ENCODE results near the gene PRKCA. TPM values are rescaled to one million over a fixed set of nuclear protein-coding genes. Genes with fewer than 3 reads are reported as not detected.

The PRKCA gene
- total and polyA plus RNA-seq, 2 donors from 2014 or later, result 8.0 to 50.8 TPM

DNA sequence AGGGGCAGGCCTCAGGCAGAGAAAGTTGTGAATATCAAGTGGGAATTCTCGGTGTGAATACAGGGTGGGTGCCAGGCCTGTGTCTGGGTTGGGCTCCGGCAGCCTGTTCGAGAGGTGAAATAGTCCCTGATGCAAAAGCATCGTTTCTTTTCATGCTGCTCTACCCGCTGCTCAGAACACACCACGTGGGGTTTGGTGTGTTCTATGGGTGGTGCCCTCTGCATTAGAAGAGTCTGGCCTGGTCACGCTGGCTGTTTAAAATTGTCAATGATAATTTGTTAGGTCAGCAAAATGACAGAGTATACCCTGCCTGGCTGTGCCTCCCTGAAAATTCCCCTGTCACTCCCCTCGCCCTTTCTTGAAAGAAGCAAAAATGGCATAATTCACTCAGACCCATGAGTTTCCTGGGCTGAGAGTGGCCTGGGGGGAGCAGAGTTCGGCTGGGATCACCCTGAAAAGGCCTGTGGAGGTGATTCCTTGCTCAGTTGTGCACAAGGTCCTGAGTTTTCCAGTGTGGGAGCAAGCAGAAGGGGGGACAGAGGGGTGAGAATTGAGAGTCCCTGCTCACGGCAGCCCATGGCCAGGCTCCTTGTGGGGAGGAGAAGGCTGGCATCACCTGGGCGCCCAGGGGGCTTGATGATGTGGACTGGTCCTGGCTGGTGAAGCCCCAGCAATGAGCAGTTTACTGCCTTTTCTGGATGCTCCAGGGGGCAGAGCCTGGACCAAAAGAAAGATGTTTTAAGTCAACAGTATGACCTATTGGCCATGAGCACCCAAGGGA, 535.7 kb downstream of the PRKCA start:
- TF ChIP-seq, protein P1, sequence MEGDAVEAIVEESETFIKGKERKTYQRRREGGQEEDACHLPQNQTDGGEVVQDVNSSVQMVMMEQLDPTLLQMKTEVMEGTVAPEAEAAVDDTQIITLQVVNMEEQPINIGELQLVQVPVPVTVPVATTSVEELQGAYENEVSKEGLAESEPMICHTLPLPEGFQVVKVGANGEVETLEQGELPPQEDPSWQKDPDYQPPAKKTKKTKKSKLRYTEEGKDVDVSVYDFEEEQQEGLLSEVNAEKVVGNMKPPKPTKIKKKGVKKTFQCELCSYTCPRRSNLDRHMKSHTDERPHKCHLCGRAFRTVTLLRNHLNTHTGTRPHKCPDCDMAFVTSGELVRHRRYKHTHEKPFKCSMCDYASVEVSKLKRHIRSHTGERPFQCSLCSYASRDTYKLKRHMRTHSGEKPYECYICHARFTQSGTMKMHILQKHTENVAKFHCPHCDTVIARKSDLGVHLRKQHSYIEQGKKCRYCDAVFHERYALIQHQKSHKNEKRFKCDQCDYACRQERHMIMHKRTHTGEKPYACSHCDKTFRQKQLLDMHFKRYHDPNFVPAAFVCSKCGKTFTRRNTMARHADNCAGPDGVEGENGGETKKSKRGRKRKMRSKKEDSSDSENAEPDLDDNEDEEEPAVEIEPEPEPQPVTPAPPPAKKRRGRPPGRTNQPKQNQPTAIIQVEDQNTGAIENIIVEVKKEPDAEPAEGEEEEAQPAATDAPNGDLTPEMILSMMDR (IDR thresholded peaks at IDR 0.05; ENCODE audit: borderline replicate concordance, extremely low read depth, insufficient read depth), result no peak
- peaks cover 0 to 2% (median 0%) of the 10 kb centered on the region in 3 donors for H3K4me1 ChIP-seq (ENCODE audit: control insufficient read depth in 2 of 3, insufficient read depth in 2 of 3, low read depth in 1 of 3, low read length in 3 of 3)
- intact Hi-C loops (cut with DNase I), result no loop called here
- no peaks in the 10 kb centered on the region for H3K9me3 ChIP-seq (ENCODE audit: control insufficient read depth in 2 of 3, insufficient read depth in 1 of 3, low read length in 3 of 3)
- peaks cover 4% of the 10 kb centered on the region for H3K27me3 ChIP-seq (ENCODE audit: control insufficient read depth, insufficient read depth, low read length)
- H3K27ac ChIP-seq (ENCODE audit: low read depth in 2 of 2, low read length in 2 of 2), result no peak overlapping the region
- DNase-seq (no peak), FAIRE-seq (no peak)
- no peak overlapping the region for H3K4me3 ChIP-seq (ENCODE audit: low read length in 3 of 3)
- H3K36me3 ChIP-seq (ENCODE audit: control insufficient read depth in 2 of 3, insufficient read depth in 3 of 3, low read length in 3 of 3), result no peaks in the 10 kb centered on the region
- H3K9ac ChIP-seq (ENCODE audit: low read length in 3 of 3), result no peak overlapping the region

DNA sequence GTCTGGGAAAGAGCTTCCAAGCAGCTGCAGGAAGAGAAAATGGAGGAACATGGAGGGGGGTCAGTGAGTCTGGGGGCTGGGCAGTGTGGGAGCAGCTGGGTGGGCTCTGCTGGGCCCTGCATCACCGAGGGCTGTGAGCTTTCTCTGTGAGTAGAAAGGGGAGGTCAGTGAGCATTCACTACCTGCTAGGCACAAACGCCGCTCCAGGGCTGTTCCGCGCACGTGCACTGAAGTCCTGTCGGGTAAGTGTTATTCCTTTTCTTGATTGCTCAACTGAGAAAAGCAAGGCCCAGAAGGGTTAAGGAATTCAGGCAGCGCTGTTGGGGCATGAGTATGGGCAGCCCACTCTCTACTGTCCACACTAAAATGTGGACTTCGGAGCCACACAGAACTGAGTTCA, 537.2 kb downstream of the PRKCA start:
- peaks cover 2% of the 10 kb centered on the region for H3K27me3 ChIP-seq (ENCODE audit: control insufficient read depth, insufficient read depth, low read length)
- FAIRE-seq (no peak), DNase-seq (no peak)
- no peaks in the 10 kb centered on the region for H3K9me3 ChIP-seq (ENCODE audit: control insufficient read depth in 2 of 3, insufficient read depth in 1 of 3, low read length in 3 of 3)
- intact Hi-C loops (cut with DNase I), result no loop called here
- H3K27ac ChIP-seq (ENCODE audit: low read depth in 2 of 2, low read length in 2 of 2), result no peak overlapping the region
- H3K4me1 ChIP-seq (ENCODE audit: control insufficient read depth in 2 of 3, insufficient read depth in 2 of 3, low read depth in 1 of 3, low read length in 3 of 3), result no peaks in the 10 kb centered on the region
- H3K9ac ChIP-seq (ENCODE audit: low read length in 3 of 3), result no peak overlapping the region
- no peak overlapping the region for H3K4me3 ChIP-seq (ENCODE audit: low read length in 3 of 3)
- TF ChIP-seq, protein P1 (IDR thresholded peaks at IDR 0.05; ENCODE audit: borderline replicate concordance, extremely low read depth, insufficient read depth), result no peak
- H3K36me3 ChIP-seq (ENCODE audit: control insufficient read depth in 2 of 3, insufficient read depth in 3 of 3, low read length in 3 of 3), result no peaks in the 10 kb centered on the region

- DNase-seq (peak in 1 of 5 donors; percentile 11), FAIRE-seq (no peak)
- Histone ChIP-seq H3K36me3 (ENCODE audit: control insufficient read depth in 2 of 3, insufficient read depth in 3 of 3, low read length in 3 of 3) (no peaks in the 10 kb centered on the region), H3K4me3 (ENCODE audit: low read length in 3 of 3) (no peak overlapping the region), H3K27ac (ENCODE audit: low read depth in 2 of 2, low read length in 2 of 2) (no peak overlapping the region), H3K27me3 (ENCODE audit: control insufficient read depth, insufficient read depth, low read length) (peaks cover 2% of the 10 kb centered on the region), H3K9me3 (ENCODE audit: control insufficient read depth in 2 of 3, insufficient read depth in 1 of 3, low read length in 3 of 3) (no peaks in the 10 kb centered on the region), H3K4me1 (ENCODE audit: control insufficient read depth in 2 of 3, insufficient read depth in 2 of 3, low read depth in 1 of 3, low read length in 3 of 3) (no peaks in the 10 kb centered on the region), H3K9ac (ENCODE audit: low read length in 3 of 3) (no peak overlapping the region)
- intact Hi-C loops (cut with DNase I), result no loop called here
- TF ChIP-seq, protein P1 (IDR thresholded peaks at IDR 0.05; ENCODE audit: borderline replicate concordance, extremely low read depth, insufficient read depth), result no peak
These were observed 537.6 kb downstream of the PRKCA start for GRCh38 chr17:66840061-66840460.
